ENCODE data around the gene NKG7. TPM values are rescaled to one million over a fixed set of nuclear protein-coding genes. Genes with fewer than 3 reads are reported as not detected.

The NKG7 gene
- total and polyA plus RNA-seq, 2 of the 13 experiments (the other 11 are each of a cell fraction or from before 2014, with no cell fraction given): 0.40 TPM; not detected in 1

GRCh38 chr19:51356159-51356801 lies 16.2 kb downstream of the NKG7 start (continued):
- TF ChIP-seq ZNF558 (CRISPR knock-in tag; IDR thresholded peaks at IDR 0.05; ENCODE audit: borderline replicate concordance) (no peak), YEATS2 (CRISPR knock-in tag; IDR thresholded peaks at IDR 0.05; ENCODE audit: borderline replicate concordance) (peak; percentile 34; the same call in 1 of the 2 replicates), MAZ (IDR thresholded peaks at IDR 0.05; ENCODE audit: borderline replicate concordance, low read depth, low read length) (no peak), MAZ (CRISPR knock-in tag; IDR thresholded peaks at IDR 0.05; ENCODE audit: low read depth) (peak; percentile 31; the same call in 1 of the 2 replicates), KLF16 (CRISPR knock-in tag; IDR thresholded peaks at IDR 0.05) (0 out of 4 replicates have a peak, but pooled peaks of 1 of the 2 experiments have one; percentile 39), YY1 (IDR thresholded peaks at IDR 0.05; ENCODE audit: insufficient read depth, insufficient replicate concordance, low read depth, low read length) (no peak), KDM5B (CRISPR knock-in tag; IDR thresholded peaks at IDR 0.05; ENCODE audit: borderline replicate concordance) (0 out of 2 replicates have a peak, but pooled peaks have one; percentile 35), ZFX (CRISPR knock-in tag; IDR thresholded peaks at IDR 0.05; ENCODE audit: low read depth) (peak; percentile 34; the same call in 1 of the 2 replicates), ZNF883 (CRISPR knock-in tag; IDR thresholded peaks at IDR 0.05; ENCODE audit: not compliant biosample characterization) (no peak), ZNF570 (CRISPR knock-in tag; IDR thresholded peaks at IDR 0.05; ENCODE audit: borderline replicate concordance) (no peak), ZBTB2 (CRISPR knock-in tag; IDR thresholded peaks at IDR 0.05; ENCODE audit: low read depth) (no peak), ZNF768 (CRISPR knock-in tag; IDR thresholded peaks at IDR 0.05) (no peak), ZNF761 (CRISPR knock-in tag; conservative IDR thresholded peaks at IDR 0.05) (0 out of 2 replicates have a peak, but pooled peaks have one; percentile 42), NFKB2 (CRISPR knock-in tag; IDR thresholded peaks at IDR 0.05; ENCODE audit: borderline replicate concordance) (no peak), ZSCAN9 (CRISPR knock-in tag; IDR thresholded peaks at IDR 0.05; ENCODE audit: borderline replicate concordance) (no peak), CBX1 (IDR thresholded peaks at IDR 0.05; ENCODE audit: low read depth) (no peak), GATAD2A (CRISPR knock-in tag; IDR thresholded peaks at IDR 0.05) (peak; percentile 89), ZNF142 (CRISPR knock-in tag; IDR thresholded peaks at IDR 0.05) (no peak), NR3C1 (CRISPR knock-in tag; IDR thresholded peaks at IDR 0.05) (no peak), ZMAT5 (CRISPR knock-in tag; IDR thresholded peaks at IDR 0.05; ENCODE audit: borderline replicate concordance, low read depth) (no peak), TAF15 (IDR thresholded peaks at IDR 0.05; ENCODE audit: low read depth, low read length, poor library complexity, severe bottlenecking) (no peak), ZNF207 (IDR thresholded peaks at IDR 0.05; ENCODE audit: borderline replicate concordance) (no peak)

Measured in HepG2 (cell line).